HK-2 (cell line): ENCODE data around the gene APOL1.

ENCODE experiments used
- DNase-seq: peaks from one replicate; pipeline ENCODE4 v3.0.0-alpha.2; 2018; ENCODE audit not compliant: unreplicated experiment

APOL1 gene

DNA sequence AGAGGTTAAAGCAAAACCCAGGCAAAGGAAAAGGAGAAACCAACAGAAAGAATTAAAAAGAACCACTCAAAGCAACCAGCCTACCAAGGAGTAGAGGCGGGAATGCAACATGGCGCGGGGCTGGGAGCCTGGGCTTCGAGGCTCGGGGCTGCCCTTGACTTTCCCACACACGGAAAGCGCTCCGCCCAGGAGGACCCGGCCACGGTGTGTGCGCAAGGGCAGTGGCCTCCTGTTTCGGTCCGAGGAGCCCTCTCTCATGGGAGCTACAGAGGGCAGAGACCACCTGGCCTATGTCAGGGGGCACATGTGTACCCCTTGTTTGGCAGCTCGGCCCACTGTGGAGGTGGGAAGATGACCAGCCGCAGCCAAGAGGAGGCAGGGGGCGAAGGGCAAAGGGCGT is 55.9 kb downstream of the APOL1 start:
- DNase-seq, result no peak

- DNase-seq, result no peak
These were observed 58.6 kb downstream of the APOL1 start for GRCh38 chr22:36311386-36312085.

DNA sequence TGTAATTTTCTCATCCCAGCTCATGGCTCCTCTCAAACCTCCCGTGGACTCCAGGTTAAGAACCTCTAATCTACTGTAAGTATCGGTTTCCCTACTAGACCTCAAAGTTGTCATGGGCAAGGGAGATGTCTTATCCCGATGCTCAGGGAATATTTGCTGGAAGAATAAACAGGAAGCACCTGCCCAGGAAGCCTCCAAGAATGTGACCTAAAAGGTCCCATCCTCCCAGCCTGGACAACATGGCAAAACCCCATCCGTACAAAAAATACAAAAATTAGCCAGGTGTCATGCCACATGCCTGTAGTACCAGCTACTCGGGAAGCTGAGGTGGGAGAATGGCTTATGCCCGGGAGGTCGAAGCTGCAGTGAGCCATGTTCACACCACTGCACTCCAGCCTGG is 62.4 kb downstream of the APOL1 start:
- no peak for DNase-seq

- no peak for DNase-seq
These were observed 63.5 kb downstream of the APOL1 start for GRCh38 chr22:36316419-36316818.
